IPS-NIHi7 (cell line): Measurements from ENCODE around the gene GRK2.
"Not testable (repeated sequence)": the region's sequence is repeated elsewhere in the genome, so short reads cannot be mapped to it uniquely, and the experiment has no call there.

Experiments used
- DNase-seq: peaks from one replicate; pipeline ENCODE4 v3.0.0; 2012; ENCODE audit warnings: mixed read lengths; ENCODE audit errors: extremely low spot score

GRK2 gene

GRCh38 chr11:67312187-67313021, 46.1 kb downstream of the GRK2 start:
- DNase-seq: no peak

DNA sequence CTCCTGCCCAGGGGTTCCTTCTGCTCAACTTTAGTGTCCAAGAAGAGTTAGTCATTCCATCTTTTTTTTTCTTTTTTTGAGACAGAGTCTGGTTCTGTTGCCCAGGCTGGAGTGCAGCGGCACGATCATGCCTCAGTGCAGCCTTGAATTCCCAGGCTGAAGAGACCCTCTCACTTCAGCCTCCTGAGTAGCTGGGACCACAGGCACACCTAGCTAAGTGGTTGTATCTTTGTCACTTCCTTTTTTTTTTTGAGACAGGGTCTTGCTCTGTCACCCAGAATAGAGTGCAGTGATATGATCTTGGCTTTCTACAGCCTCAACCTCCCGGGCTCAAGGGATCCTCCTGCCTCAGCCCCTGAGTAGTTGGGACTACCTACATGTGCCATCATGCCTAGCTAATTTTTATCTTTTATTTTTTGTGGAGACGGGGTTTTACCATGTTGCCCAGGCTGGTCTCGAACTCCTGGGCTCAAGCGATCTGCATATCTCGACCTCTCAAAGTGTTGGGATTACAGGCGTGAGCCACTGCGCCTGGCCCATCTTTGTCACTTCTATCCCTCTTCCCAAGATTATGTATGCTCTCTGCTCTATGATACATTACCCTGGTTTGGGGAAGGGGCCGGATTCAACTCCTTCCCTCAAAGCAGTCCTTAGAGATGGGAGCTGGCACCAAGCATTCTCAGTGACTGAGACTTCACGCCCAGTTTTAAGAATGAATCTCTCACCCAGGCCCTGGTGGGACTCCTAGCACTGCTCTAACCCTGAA, 47.0 kb downstream of the GRK2 start:
- DNase-seq: no peak

DNA sequence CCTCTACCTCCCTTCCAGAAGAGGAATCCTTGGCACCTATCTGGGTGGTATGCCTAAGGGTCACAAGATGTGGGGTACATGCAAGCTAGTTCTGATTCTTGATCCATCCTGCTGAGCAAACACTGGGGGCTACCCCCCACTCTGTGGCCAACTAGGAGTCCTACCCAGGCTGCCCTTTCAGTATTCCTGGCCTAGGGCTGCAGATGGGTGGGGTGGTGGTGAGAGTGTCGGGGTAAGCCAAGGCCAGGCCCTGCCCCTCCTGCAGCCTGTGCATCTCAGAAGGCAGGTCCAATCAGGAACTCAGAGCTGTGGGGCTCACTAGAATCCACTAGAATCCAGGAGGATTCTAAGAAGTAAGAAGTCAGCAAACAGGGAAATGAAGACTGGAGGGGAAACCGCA, 47.9 kb downstream of the GRK2 start:
- no peak for DNase-seq

GRCh38 chr11:67315325-67315909, 49.1 kb downstream of the GRK2 start:
- DNase-seq: no peak

DNA sequence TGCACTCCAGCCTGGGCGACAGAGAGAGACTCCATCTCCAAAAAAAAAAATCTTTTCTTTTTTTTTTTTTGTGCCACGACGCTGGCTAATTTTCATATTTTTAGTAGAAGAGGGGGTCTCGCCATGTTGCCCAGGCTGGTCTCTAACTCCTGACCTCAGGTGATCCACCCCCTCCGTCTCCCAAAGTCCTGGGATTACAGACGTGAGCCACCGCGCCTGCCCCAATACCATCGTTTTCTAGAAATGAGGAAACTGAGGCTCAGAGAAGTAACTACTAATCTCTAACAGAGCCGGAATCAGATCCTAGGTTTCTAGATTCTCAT, 50.6 kb downstream of the GRK2 start:
- no peak for DNase-seq

- DNase-seq: peak; percentile 100
Observed at GRCh38 chr11:67317205-67317887, 51.1 kb downstream of the GRK2 start.

GRCh38 chr11:67317888-67318555, 51.7 kb downstream of the GRK2 start:
- no peak for DNase-seq

DNA sequence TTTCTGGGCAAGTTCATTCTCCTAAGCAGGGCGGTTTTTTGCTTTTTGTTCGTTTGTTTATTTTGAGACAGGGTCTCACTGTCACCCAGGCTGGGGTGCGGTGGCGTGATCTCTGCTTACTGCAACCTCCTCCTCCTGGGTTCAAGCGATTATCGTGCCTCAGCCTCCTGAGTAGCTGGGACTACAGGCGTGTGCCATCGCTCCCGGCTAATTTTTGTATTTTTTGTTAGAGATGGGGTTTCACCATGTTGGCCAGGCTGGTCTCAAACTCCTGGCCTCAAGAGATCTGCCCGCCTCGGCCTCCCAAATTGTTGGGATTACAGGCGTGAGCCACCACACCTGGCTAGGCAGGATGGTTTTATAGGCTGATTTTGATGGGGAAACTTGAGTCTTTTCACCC, 52.6 kb downstream of the GRK2 start:
- not testable (repeated sequence) for DNase-seq

GRCh38 chr11:67320011-67320410, 53.7 kb downstream of the GRK2 start:
- no peak for DNase-seq

DNA sequence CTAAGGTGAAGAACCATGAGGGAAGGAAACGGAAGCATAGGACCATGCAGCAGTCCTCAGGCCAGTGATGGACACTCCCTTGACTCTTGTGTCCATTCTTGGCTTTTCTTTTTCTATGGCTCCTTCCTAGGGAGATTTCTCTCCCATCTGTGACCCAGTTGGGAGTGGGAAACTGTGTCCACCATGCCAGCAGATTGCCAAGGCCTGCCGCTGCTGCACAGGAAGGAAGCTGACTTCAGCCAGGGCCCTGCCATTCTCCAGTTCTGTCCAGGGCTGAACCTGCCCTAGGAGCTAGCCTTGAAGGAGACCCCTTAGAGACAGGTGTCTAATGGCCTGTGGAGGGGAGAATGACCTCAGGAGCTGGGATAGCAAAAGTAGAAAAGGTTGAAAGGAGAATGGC, 54.4 kb downstream of the GRK2 start:
- DNase-seq: no peak

DNA sequence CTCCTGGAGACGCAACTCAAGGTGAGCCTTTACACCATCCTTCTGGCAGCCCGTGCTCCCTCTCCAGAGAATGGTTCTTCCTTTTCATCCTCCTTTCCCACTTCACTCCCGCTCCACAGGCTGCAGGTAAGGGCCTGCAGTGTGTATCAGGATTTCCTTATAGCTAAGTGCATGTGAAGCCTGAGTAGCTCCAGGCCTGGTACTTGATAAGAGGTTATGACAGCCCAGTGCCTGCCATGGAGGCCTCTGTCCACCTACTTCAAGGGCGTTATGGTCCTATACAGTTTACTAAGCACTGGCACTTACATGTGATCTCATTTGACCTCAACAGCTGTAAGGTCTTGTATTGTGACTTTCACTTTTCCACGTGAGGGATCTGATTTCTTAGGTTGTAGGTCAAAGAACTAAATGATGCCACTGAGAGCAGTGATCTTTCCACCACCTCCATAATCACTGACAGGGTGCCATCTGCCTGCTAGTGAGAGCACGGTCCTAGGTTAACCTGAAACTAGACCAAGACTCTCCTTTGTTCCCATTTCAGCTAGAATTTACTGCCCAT, 55.1 kb downstream of the GRK2 start:
- peak; percentile 1 for DNase-seq

GRCh38 chr11:67322049-67322448, 55.8 kb downstream of the GRK2 start:
- DNase-seq: peak; percentile 1

DNA sequence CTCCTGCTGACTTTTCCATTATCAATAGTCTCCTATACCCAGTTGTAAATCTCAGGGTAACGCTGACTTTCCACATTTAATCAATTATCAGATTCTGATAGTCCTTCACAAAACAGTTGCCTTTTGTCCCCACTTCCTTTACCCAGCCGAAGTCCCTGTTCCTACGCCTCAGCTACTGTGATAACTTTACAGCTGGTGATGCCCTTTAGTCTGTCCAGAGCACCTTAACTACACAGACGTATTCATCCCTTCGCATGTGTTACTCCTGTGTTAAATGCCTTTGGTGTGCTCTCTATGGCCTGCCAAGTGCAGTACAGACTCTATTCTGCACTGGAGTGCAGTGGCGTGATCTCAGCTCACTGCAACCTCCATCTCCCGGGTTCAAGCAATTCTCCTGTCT, 57.3 kb downstream of the GRK2 start:
- DNase-seq: no peak

- DNase-seq: no peak
Observed at GRCh38 chr11:67332081-67332691, 65.9 kb downstream of the GRK2 start.
